ENCODE measurements around the gene FRMD4B.

FRMD4B gene

GRCh38 chr3:69231929-69232440, 153.9 kb downstream of the FRMD4B start:
- TF ChIP-seq, protein P1, sequence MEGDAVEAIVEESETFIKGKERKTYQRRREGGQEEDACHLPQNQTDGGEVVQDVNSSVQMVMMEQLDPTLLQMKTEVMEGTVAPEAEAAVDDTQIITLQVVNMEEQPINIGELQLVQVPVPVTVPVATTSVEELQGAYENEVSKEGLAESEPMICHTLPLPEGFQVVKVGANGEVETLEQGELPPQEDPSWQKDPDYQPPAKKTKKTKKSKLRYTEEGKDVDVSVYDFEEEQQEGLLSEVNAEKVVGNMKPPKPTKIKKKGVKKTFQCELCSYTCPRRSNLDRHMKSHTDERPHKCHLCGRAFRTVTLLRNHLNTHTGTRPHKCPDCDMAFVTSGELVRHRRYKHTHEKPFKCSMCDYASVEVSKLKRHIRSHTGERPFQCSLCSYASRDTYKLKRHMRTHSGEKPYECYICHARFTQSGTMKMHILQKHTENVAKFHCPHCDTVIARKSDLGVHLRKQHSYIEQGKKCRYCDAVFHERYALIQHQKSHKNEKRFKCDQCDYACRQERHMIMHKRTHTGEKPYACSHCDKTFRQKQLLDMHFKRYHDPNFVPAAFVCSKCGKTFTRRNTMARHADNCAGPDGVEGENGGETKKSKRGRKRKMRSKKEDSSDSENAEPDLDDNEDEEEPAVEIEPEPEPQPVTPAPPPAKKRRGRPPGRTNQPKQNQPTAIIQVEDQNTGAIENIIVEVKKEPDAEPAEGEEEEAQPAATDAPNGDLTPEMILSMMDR (IDR thresholded peaks at IDR 0.05) = no peak

- TF ChIP-seq, protein P1 (IDR thresholded peaks at IDR 0.05) = no peak
Observed at GRCh38 chr3:69226071-69226470, 159.8 kb downstream of the FRMD4B start.

DNA sequence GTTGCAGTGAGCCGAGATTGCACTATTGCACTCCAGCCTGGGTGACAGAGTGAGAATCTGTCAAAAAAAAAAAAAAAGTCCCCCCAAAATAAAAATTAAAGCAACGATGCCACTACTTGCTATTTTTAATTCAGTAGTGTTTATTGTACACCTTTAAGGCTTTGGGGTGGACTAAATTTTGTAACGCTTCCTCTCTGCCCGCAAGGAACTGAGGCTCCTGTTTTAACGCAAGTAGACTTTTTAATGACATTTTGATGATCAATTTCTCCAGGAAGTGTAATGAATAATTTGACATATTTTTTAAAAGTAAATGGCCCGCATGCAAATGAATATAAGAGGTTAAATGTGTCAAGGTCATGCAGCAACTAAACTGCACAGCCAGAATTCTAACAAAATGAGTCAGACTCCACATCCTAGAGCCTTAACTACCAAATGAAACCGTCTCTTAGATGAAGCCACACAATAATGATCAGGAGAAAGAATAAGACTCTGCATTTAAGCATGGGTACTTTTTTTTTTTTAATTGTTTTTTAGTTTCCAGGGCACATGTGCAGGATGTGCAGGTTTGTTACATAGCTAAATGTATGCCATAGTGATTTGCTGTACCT, 166.7 kb downstream of the FRMD4B start:
- TF ChIP-seq, protein P1 (IDR thresholded peaks at IDR 0.05) = no peak

GRCh38 chr3:69218079-69218478, 167.8 kb downstream of the FRMD4B start:
- TF ChIP-seq, protein P1 (IDR thresholded peaks at IDR 0.05) = no peak

DNA sequence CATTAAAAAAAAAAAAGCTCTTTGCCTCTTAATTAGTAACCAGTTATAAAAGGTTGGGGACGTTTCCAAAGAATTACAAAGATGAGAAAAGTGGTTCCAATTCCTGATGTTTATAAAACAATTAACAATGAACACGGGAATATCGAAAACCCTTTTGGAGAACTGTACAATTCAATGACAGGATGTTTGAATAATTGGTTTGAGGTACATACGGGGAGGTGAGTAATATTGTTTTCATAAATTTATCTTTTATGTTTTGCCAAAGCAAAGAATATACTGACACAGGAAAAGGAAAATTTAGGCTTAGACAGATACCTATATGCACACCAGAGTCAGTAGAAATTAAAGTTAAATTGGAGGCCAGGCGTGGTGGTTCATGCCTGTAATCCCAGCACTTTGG, 168.9 kb downstream of the FRMD4B start:
- TF ChIP-seq, protein P1 (IDR thresholded peaks at IDR 0.05) = no peak

DNA sequence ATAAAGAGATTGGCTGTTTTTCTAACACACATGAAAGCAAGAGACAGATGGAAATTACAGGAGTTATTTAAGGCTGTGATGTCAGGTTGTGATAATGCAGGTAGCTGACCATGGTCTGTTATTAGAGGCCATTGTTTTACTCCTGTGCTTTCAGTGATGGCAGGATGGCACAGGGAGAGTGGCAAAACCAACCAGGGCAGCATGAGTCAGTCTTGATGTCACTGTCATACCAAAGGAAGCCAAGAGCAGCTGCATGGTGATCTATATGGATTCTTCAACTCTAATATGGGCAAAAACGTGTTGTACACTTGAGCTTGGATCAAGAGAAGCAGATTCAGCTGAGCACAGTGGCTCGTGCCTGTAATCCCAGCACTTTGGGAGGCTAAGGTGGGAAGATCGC, 171.6 kb downstream of the FRMD4B start:
- TF ChIP-seq, protein P1 (IDR thresholded peaks at IDR 0.05) = no peak

DNA sequence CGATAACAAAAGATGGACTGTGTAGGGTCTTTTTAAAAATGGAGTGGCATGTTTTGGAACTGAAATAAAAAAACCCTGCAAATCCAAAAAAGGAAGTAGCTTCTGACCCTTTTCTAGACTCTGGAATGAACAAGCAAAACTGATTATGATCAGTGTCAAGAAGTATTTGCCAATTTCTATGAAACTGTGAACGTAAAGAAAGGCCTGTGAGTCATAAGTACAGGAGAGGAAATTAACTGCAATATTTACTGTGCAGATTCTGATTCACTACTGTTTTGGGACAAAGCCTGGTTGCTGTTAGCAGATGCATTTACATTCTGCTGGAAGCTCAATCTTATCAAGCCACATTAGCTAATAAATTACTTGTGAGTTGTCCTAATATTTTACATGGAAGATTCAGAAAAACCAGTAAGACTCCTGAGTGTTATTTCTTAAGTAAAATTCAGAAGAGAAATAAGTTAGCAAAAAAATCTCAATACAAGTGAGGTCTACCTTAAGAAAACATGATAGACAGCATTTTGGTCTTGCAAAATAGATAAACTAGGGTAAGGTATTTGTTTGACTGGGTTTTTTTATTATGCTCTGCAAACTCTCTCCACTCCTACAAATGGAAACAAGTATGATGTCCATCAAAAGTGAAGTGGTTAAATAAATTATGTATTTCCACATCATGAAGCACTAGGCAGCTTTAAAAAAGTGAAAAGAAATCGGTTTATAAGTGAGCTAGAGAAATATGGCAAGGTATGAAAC, 173.3 kb downstream of the FRMD4B start:
- TF ChIP-seq, protein P1 (IDR thresholded peaks at IDR 0.05) = no peak

All from LNCAP (cell line).